ENCODE data around the gene PPIL1.

DNA sequence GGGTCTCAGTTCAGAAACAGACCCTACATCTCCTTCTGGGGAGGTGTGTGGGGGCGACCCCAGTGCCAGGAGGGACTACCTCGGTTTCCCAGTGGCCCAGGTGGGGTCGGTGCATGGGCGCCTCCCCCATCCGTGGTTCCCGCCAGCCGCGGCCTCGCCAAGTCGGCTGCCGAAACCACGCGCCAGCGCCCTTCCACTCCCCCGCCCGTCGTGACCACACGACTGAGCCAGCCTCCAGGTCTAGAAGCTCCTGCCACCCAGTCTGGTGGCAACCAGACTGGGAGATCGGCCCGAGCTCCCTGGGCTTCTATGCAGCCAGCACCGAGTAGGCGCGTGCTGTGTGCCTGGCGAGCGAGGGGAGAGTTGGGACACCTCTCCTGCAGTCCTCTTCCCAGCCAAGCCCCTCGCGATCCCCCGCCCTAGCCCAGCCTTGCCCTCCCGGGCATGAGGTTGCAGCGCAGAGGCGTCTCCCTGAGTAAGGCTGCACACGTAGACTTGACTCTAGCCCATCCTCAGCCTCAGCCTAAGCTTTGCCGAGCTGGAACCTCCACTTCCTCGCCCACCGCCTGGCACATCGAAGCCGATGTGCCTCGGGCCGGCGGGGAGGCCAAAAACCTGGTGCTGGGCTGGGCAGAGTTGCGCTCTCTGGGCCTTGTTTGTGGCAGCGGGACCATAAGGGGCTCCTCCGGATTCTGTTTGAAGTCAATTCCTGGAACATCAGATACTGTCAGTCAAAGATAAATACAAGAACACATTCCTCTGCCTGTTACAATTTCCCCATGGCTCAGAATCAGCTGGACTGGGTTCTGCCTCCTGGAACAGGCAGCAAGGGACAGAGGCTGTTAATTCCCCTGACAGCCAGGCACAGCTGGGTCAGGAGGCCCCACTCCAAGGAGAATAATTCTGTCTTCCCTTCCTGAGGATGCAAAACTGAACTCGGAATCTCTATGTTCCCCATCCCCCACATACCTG, 33.9 kb downstream of the PPIL1 start:
- TF ChIP-seq, protein P1, sequence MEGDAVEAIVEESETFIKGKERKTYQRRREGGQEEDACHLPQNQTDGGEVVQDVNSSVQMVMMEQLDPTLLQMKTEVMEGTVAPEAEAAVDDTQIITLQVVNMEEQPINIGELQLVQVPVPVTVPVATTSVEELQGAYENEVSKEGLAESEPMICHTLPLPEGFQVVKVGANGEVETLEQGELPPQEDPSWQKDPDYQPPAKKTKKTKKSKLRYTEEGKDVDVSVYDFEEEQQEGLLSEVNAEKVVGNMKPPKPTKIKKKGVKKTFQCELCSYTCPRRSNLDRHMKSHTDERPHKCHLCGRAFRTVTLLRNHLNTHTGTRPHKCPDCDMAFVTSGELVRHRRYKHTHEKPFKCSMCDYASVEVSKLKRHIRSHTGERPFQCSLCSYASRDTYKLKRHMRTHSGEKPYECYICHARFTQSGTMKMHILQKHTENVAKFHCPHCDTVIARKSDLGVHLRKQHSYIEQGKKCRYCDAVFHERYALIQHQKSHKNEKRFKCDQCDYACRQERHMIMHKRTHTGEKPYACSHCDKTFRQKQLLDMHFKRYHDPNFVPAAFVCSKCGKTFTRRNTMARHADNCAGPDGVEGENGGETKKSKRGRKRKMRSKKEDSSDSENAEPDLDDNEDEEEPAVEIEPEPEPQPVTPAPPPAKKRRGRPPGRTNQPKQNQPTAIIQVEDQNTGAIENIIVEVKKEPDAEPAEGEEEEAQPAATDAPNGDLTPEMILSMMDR (IDR thresholded peaks at IDR 0.05) = no peak
- TF ChIP-seq POLR2A (IDR thresholded peaks at IDR 0.05) = no peak
